GM23248 (cell line): ENCODE data around the gene GBX1.

Experiments
- EZH2 ChIP-seq: fragments of 200-600 bp; sonication (generic); IDR thresholded peaks from 2 replicates; pipeline ENCODE4 v1.6.1; 2018; ENCODE audit warnings: antibody characterized with exemption, mild to moderate bottlenecking; ENCODE audit not compliant: insufficient read depth, poor library complexity, severe bottlenecking
- EZH2phosphoT487 ChIP-seq: fragments of 200-600 bp; sonication (generic); IDR thresholded peaks from 2 replicates; pipeline ENCODE4 v1.6.1; 2018; ENCODE audit warnings: antibody characterized with exemption, moderate library complexity, mild to moderate bottlenecking, low read depth; ENCODE audit not compliant: insufficient read depth

- TF ChIP-seq EZH2, result no peak
- TF ChIP-seq EZH2phosphoT487, result no peak
Measured at GRCh38 chr7:151141311-151141854, 26.1 kb downstream of the GBX1 start.
